ENCODE measurements around the gene CRACR2A.

DNA sequence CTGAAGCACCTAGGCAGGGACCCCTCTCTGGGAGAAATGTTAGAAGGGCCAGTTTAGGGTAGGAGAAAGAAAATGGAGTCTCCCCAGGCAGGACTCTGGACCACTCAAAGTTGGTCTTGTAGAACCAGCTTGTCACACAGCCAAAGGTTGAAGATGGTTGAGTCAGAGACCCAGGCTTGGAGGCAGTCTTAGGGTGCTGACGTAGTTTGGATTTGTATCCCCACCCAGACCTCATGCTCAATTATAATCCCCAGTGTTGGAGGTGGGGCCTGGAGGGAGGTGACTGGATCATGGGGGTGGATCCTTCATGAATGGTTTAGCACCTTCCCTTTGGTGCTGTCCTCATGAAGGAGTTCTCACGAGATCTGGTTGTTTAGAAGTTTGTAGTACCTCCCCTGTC is 121.2 kb downstream of the CRACR2A start:
- TF ChIP-seq, protein P1, sequence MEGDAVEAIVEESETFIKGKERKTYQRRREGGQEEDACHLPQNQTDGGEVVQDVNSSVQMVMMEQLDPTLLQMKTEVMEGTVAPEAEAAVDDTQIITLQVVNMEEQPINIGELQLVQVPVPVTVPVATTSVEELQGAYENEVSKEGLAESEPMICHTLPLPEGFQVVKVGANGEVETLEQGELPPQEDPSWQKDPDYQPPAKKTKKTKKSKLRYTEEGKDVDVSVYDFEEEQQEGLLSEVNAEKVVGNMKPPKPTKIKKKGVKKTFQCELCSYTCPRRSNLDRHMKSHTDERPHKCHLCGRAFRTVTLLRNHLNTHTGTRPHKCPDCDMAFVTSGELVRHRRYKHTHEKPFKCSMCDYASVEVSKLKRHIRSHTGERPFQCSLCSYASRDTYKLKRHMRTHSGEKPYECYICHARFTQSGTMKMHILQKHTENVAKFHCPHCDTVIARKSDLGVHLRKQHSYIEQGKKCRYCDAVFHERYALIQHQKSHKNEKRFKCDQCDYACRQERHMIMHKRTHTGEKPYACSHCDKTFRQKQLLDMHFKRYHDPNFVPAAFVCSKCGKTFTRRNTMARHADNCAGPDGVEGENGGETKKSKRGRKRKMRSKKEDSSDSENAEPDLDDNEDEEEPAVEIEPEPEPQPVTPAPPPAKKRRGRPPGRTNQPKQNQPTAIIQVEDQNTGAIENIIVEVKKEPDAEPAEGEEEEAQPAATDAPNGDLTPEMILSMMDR (IDR thresholded peaks at IDR 0.05; ENCODE audit: low read length), result no peak
- TF ChIP-seq EZH2 (optimal IDR thresholded peaks at IDR 0.05; ENCODE audit: low read depth, low read length) (no peak), EZH2phosphoT487 (IDR thresholded peaks at IDR 0.05; ENCODE audit: low read length) (no peak)

Measured in MM.1S (cell line).